Upper lobe of left lung (tissue), 4 donors: Measurements from ENCODE around the gene DENND1B.

ENCODE experiments used
- CTCF ChIP-seq, 6 experiments: fragments of 450-650 bp in 4 of 6; fragments of 200-600 bp in 2 of 6; sonication (generic) in 2 of 6; IDR thresholded peaks; one replicate each; pipeline ENCODE4 v1.5.1; 2016 to 2019; ENCODE audit warnings: antibody characterized with exemption in 6 of 6
- EP300 ChIP-seq, 4 donors: sonication (generic); formaldehyde crosslinking; IDR thresholded peaks; one replicate each; pipeline ENCODE4 v1.5.1; 2017; ENCODE audit warnings: antibody characterized with exemption in 4 of 4, control low read depth in 2 of 4
- POLR2A ChIP-seq, 4 donors: fragments of 450-650 bp; IDR thresholded peaks; one replicate each; pipeline ENCODE4 v1.5.1; 2016 to 2017; ENCODE audit warnings: antibody characterized with exemption in 4 of 4, mild to moderate bottlenecking in 2 of 4
- POLR2AphosphoS5 ChIP-seq, 2 donors: sonication (generic); formaldehyde crosslinking; IDR thresholded peaks; one replicate each; pipeline ENCODE4 v1.5.1; 2017; ENCODE audit warnings: antibody characterized with exemption in 2 of 2

- no peak for TF ChIP-seq CTCF (IDR thresholded peaks at IDR 0.05)
- no peak for TF ChIP-seq POLR2AphosphoS5 (IDR thresholded peaks at IDR 0.05)
- TF ChIP-seq EP300 (IDR thresholded peaks at IDR 0.05) = no peak
- no peak for TF ChIP-seq POLR2A (IDR thresholded peaks at IDR 0.05)
These were observed 289.5 kb downstream of the DENND1B start for GRCh38 chr1:197485790-197486189.
